HepG2 (cell line): Measurements from ENCODE around the gene TMEM53. TPM values are rescaled to one million over a fixed set of nuclear protein-coding genes. Genes with fewer than 3 reads are reported as not detected.

Experiments used
- ATAC-seq: fragments of 200-7000 bp; cut with Tn5 transposase; 3 replicates; pipeline ENCODE4 v1.9.1; 2020; ENCODE audit warnings: mild to moderate bottlenecking, moderate library complexity
- BruUV-seq: library from RNA; stranded (reverse); fragments of 400-500 nt; replicated peaks from 2 replicates; lab custom pipeline; 2021; lab: Mats Ljungman, UMichigan
- CTCF ChIA-PET: fragments of 300-600 bp; formaldehyde crosslinking; extraction: SDS; loops from one replicate; lab custom pipeline; 2021; ENCODE audit warnings: low total read pairs, inconsistent platforms, low intra/inter-chr PET ratio; lab: Yijun Ruan, JAX
- POLR2A ChIA-PET: fragments of 350-600 bp; sonication (Branson Sonifier 250); formaldehyde crosslinking; loops from one replicate; lab custom pipeline; 2020; ENCODE audit warnings: antibody characterized with exemption, inconsistent platforms; lab: Yijun Ruan, JAX
- DNase-seq: peaks from one replicate; pipeline ENCODE4 v3.0.0-alpha.2; 2015; ENCODE audit warnings: low spot score
- FAIRE-seq: peaks from 3 replicates; lab custom pipeline; 2011; peaks lifted over from hg19 to GRCh38; lab: Jason Lieb, UNC
- H2AFZ ChIP-seq: one replicate; pipeline ENCODE4 v1.6.1; 2011; ENCODE audit warnings: low read length, inconsistent platforms
- H3K27ac ChIP-seq: fragments of 300-600 bp; 3 replicates; pipeline ENCODE4 v1.8.0; 2011; ENCODE audit warnings: mixed run types, mild to moderate bottlenecking, mixed read lengths, low read length, inconsistent platforms; ENCODE audit not compliant: insufficient read depth; ENCODE audit errors: extremely low read length
- H3K27me3 ChIP-seq, 2 experiments: fragments of 200-600 bp in 1 of 2; 2 replicates in 1 of 2; 3 replicates in 1 of 2; pipeline versions ENCODE4 v1.6.0 to v1.8.0; 2011; ENCODE audit warnings: low read length in 2 of 2, mild to moderate bottlenecking in 2 of 2, moderate library complexity in 2 of 2, inconsistent platforms in 1 of 2; ENCODE audit not compliant: insufficient read depth in 2 of 2, control insufficient read depth in 1 of 2
- H3K36me3 ChIP-seq, 2 experiments: fragments of 200-600 bp in 1 of 2; replicated peaks in 1 of 2; 2 replicates in 1 of 2; 3 replicates in 1 of 2; pipeline versions ENCODE4 v1.5.1 to v1.8.0; 2011; ENCODE audit warnings: low read length in 2 of 2, inconsistent platforms in 1 of 2; ENCODE audit not compliant: insufficient read depth in 2 of 2, control insufficient read depth in 1 of 2
- H3K4me1 ChIP-seq: 2 replicates; pipeline ENCODE4 v1.5.1; 2012; ENCODE audit warnings: low read length, inconsistent platforms; ENCODE audit not compliant: insufficient read depth
- H3K4me2 ChIP-seq: 2 replicates; pipeline ENCODE4 v1.6.0; 2011; ENCODE audit warnings: low read depth, low read length, inconsistent platforms
- H3K4me3 ChIP-seq, 3 experiments: fragments of 200-600 bp in 1 of 3; sonication (generic), shearing (Covaris generic) in 1 of 3; replicated peaks in 1 of 3; 2 replicates each; pipeline ENCODE4 v1.5.1; 2011 to 2016; ENCODE audit warnings: low read length in 3 of 3, inconsistent platforms in 2 of 3, low read depth in 2 of 3, mild to moderate bottlenecking in 2 of 3, control low read depth in 1 of 3, mixed read lengths in 1 of 3; ENCODE audit not compliant: insufficient read depth in 1 of 3
- H3K79me2 ChIP-seq: one replicate; pipeline ENCODE4 v1.6.1; 2011; ENCODE audit warnings: low read length, inconsistent platforms; ENCODE audit not compliant: insufficient read depth
- H3K9ac ChIP-seq: 2 replicates; pipeline ENCODE4 v1.6.0; 2011; ENCODE audit warnings: mild to moderate bottlenecking, low read depth, low read length, inconsistent platforms; ENCODE audit not compliant: insufficient read depth
- H3K9me3 ChIP-seq: 2 replicates; pipeline ENCODE4 v1.5.1; 2012; ENCODE audit warnings: mild to moderate bottlenecking, low read length
- H4K20me1 ChIP-seq: 2 replicates; pipeline ENCODE4 v1.6.0; 2011; ENCODE audit warnings: inconsistent platforms, mild to moderate bottlenecking, low read length, moderate library complexity; ENCODE audit not compliant: insufficient read depth
- ATF6 ChIP-seq: sonication (generic); formaldehyde crosslinking; conservative IDR thresholded peaks from 2 replicates; pipeline ENCODE4 v1.4.0; 2020; ENCODE audit warnings: missing genetic modification reagents
- HMG20A ChIP-seq: IDR thresholded peaks from 2 replicates; pipeline ENCODE4 v1.6.1; 2016; ENCODE audit warnings: borderline replicate concordance
- MYNN ChIP-seq: sonication (generic); formaldehyde crosslinking; IDR thresholded peaks from 2 replicates; pipeline ENCODE4 v1.4.0; 2020; ENCODE audit warnings: mild to moderate bottlenecking, low read depth, missing genetic modification reagents
- SATB2 ChIP-seq: sonication (generic); formaldehyde crosslinking; IDR thresholded peaks from 2 replicates; pipeline ENCODE4 v1.5.0; 2020; ENCODE audit warnings: missing genetic modification reagents
- SRSF9 ChIP-seq: fragments of 200-400 bp; formaldehyde crosslinking; IDR thresholded peaks from 2 replicates; pipeline ENCODE4 v1.6.1; 2018; ENCODE audit warnings: borderline replicate concordance, mild to moderate bottlenecking, low read depth, low read length; ENCODE audit not compliant: insufficient read depth, poor library complexity, severe bottlenecking
- ZFX ChIP-seq: sonication (generic); formaldehyde crosslinking; IDR thresholded peaks from 2 replicates; pipeline ENCODE4 v1.4.0; 2020; ENCODE audit warnings: mild to moderate bottlenecking, low read depth, missing genetic modification reagents, moderate library complexity
- ZNF121 ChIP-seq: sonication (generic); formaldehyde crosslinking; IDR thresholded peaks from 2 replicates; pipeline ENCODE4 v1.5.0; 2020; ENCODE audit warnings: mild to moderate bottlenecking, missing genetic modification reagents
- ZNF3 ChIP-seq: IDR thresholded peaks from 2 replicates; pipeline ENCODE4 v1.7.0; 2017; ENCODE audit warnings: inconsistent platforms
- WGBS: methylation state at CpG from one replicate; pipeline ENCODE4 v1.1.6; 2017; ENCODE audit warnings: low lambda C conversion rate; 5-methylcytosine and 5-hydroxymethylcytosine counted together
- in situ Hi-C: cut with HindIII; loops from 2 replicates; pipeline ENCODE4 v1.10.0; 2017; ENCODE audit warnings: low pct_unique_long_range_greater_than_20kb; ENCODE audit not compliant: extremely low pct_ligation_motif_present
- intact Hi-C: fragments of 100-400 bp; cut with micrococcal nuclease; formaldehyde crosslinking; loops from one replicate; pipeline ENCODE4 v1.10.0; 2022; ENCODE audit not compliant: unreplicated experiment
- polyA plus RNA-seq, 8 experiments: library from polyadenylated mRNA; depleted of rRNA in 3 of 8; stranded (reverse) in 7 of 8; unstranded in 1 of 8; fragments of >200 nt; fragmentation: Illumina TruSeq in 4 of 8; extraction: Trizol in 4 of 8; gene quantifications; 2 replicates each; pipeline versions ENCODE4 v1.2.1 to v1.2.3, GENCODE V29; 2011 to 2016; ENCODE audit warnings: low read depth in 4 of 8, missing spikeins in 1 of 8, mixed read lengths in 1 of 8; ENCODE audit not compliant: insufficient read depth in 1 of 8
- total RNA-seq, 5 experiments: library from RNA; depleted of rRNA; stranded (reverse); fragments of >200 nt; fragmentation: Illumina TruSeq; extraction: Trizol; gene quantifications; 2 replicates each; pipeline ENCODE4 v1.2.3, GENCODE V29; 2016; ENCODE audit warnings: low read depth in 1 of 5
- TF ChIP-seq, protein P1 (sequence below): sonication (generic); formaldehyde crosslinking; IDR thresholded peaks from 2 replicates; pipeline ENCODE4 v1.5.0; 2020; ENCODE audit warnings: mild to moderate bottlenecking, missing genetic modification reagents

The TMEM53 gene
- total and polyA plus RNA-seq, 2 of the 13 experiments (the other 11 are each of a cell fraction or from before 2014, with no cell fraction given) = 12.6 to 20.2 TPM

DNA sequence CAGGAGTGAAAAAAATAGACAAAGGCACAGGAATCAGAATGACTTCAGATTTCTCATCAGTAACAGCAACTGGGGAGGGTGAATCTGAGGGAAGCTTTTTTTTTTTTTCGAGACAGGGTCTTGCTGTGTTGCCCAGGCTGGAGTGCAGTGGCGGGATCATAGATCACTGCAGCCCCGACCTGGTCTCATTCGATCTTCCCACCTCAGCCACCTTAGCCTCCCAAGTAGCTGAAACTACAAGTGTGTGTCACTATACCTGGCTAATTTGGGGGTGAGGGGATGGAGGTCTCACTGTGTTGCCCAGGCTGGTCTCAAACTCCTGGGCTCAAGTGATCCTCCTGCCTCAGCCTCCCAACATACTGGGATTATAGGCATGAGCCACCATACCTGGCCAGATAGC, 10.9 kb upstream of the TMEM53 start:
- Histone ChIP-seq H3K4me1 (peaks cover 70% of the 10 kb centered on the region), H3K36me3 (no peaks in the 10 kb centered on the region), H3K9ac (no peak overlapping the region), H3K27ac (no peak overlapping the region), H3K79me2 (no peaks in the 10 kb centered on the region), H3K9me3 (no peaks in the 10 kb centered on the region), H3K4me3 (no peak overlapping the region), H4K20me1 (no peaks in the 10 kb centered on the region), H3K27me3 (no peaks in the 10 kb centered on the region), H3K4me2 (no peak overlapping the region), H2AFZ (no peak overlapping the region)
- no peak for TF ChIP-seq SATB2 (CRISPR knock-in tag)
- no peak for TF ChIP-seq HMG20A (CRISPR knock-in tag)
- TF ChIP-seq ZFX = no peak
- no peak for TF ChIP-seq ATF6 (CRISPR knock-in tag)
- TF ChIP-seq SRSF9 = no peak
- TF ChIP-seq ZNF121 (CRISPR knock-in tag) = peak; percentile 88
- TF ChIP-seq MYNN (CRISPR knock-in tag) = no peak
- TF ChIP-seq, protein P1, sequence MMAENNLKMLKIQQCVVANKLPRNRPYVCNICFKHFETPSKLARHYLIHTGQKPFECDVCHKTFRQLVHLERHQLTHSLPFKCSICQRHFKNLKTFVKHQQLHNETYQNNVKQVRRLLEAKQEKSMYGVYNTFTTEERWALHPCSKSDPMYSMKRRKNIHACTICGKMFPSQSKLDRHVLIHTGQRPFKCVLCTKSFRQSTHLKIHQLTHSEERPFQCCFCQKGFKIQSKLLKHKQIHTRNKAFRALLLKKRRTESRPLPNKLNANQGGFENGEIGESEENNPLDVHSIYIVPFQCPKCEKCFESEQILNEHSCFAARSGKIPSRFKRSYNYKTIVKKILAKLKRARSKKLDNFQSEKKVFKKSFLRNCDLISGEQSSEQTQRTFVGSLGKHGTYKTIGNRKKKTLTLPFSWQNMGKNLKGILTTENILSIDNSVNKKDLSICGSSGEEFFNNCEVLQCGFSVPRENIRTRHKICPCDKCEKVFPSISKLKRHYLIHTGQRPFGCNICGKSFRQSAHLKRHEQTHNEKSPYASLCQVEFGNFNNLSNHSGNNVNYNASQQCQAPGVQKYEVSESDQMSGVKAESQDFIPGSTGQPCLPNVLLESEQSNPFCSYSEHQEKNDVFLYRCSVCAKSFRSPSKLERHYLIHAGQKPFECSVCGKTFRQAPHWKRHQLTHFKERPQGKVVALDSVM (CRISPR knock-in tag) = 0 out of 2 replicates have a peak, but pooled peaks have one; percentile 12
- TF ChIP-seq ZNF3 (CRISPR knock-in tag) = no peak
- intact Hi-C loops = no loop called here
- no peak for DNase-seq
- BruUV-seq = no TSS peak
- CTCF ChIA-PET = no interaction called here
- WGBS = 91% methylated on average over 4 of the region's 4 CpGs
- no peak for ATAC-seq
- in situ Hi-C loops = no loop called here
- no peak for FAIRE-seq
- POLR2A ChIA-PET = interaction anchor here (0.8 to 1.1 kb wide), 2 partner anchors 11 to 43 kb away, joined by 3 read pairs; partner anchors contain the start of genes ARMH1 and TMEM53
